Skeletal muscle tissue (tissue), 4 donors: ENCODE results near the gene CHKB. TPM values are rescaled to one million over a fixed set of nuclear protein-coding genes. Genes with fewer than 3 reads are reported as not detected.
"Not testable (repeated sequence)": the region's sequence is repeated elsewhere in the genome, so short reads cannot be mapped to it uniquely, and the experiment has no call there.

Experiments used
- H3K27ac ChIP-seq: one replicate; pipeline ENCODE4 v1.7.0; 2013; ENCODE audit warnings: mild to moderate bottlenecking, low read depth, low read length, inconsistent platforms
- H3K27me3 ChIP-seq, 3 donors: one replicate each; pipeline ENCODE4 v1.7.0; 2013; ENCODE audit warnings: low read length in 3 of 3; ENCODE audit not compliant: control insufficient read depth in 3 of 3, insufficient read depth in 3 of 3
- H3K36me3 ChIP-seq, 3 donors: one replicate each; pipeline ENCODE4 v1.7.0; 2013; ENCODE audit warnings: low read length in 3 of 3; ENCODE audit not compliant: control insufficient read depth in 3 of 3, insufficient read depth in 3 of 3
- H3K4me1 ChIP-seq, 3 donors: one replicate each; pipeline ENCODE4 v1.7.0; 2013; ENCODE audit warnings: low read length in 3 of 3, mild to moderate bottlenecking in 3 of 3; ENCODE audit not compliant: control insufficient read depth in 3 of 3, insufficient read depth in 3 of 3
- H3K4me3 ChIP-seq, 3 donors: one replicate each; pipeline ENCODE4 v1.7.0; 2013; ENCODE audit warnings: low read length in 3 of 3
- H3K9ac ChIP-seq, 3 donors: one replicate each; pipeline ENCODE4 v1.7.0; 2013; ENCODE audit warnings: low read length in 3 of 3, mild to moderate bottlenecking in 3 of 3, moderate library complexity in 2 of 3, low read depth in 1 of 3
- H3K9me3 ChIP-seq, 3 donors: one replicate each; pipeline ENCODE4 v1.7.0; 2013; ENCODE audit warnings: low read length in 3 of 3; ENCODE audit not compliant: control insufficient read depth in 3 of 3
- total RNA-seq: library from RNA; depleted of rRNA; stranded (reverse); fragments of >200 nt; gene quantifications from one replicate; pipeline ENCODE4 v1.2.3, GENCODE V29; 2014
- donor health status: Osteomylitis.

The CHKB gene
- total RNA-seq, 1 donor from 2014 or later, result 17.7 TPM

- Histone ChIP-seq H3K4me3 (no peak overlapping the region), H3K9me3 (no peaks in the 10 kb centered on the region), H3K4me1 (peaks cover 0 to 7% (median 3%) of the 10 kb centered on the region in 3 donors), H3K27me3 (peaks cover 9 to 18% (median 16%) of the 10 kb centered on the region in 3 donors), H3K9ac (no peak overlapping the region), H3K27ac (no peak overlapping the region), H3K36me3 (no peaks in the 10 kb centered on the region)
These were observed 29.5 kb upstream of the CHKB start for GRCh38 chr22:50612168-50612527.

DNA sequence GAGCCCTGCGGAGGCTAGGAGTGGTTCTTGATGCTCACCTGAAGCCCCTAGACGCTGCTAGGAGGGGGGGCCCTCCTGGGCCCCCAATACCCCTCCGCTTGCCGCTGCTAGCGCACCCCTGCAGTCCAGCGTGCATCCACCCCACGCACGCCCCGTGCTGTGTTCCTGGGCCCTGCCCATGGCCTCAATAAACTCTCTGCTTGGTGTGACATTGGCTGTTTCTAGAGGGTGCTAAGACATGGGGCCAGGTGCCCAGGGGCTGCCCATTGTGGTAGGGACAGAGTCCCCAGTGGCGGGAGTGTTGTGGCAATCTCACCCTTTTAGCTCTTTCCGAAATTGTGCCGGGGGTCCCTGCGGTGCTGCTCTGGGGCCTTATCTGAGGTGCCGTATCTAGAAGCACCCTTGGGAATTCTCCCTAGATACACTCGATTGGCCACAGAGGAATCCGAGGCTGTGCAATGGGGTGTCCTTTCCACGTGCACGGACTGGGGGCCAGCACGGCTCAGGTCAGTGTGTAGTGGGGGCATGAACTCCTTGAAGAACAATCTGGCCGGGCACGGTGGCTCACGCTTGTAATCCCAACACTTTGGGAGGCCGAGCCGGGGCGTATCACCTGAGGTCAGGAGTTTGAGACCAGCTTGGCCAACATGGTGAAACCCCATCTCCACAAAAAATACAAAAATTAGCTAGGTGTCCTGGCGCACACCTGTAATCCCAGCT, 28.9 kb upstream of the CHKB start:
- H3K9me3 ChIP-seq, result no peaks in the 10 kb centered on the region
- H3K27me3 ChIP-seq, result peaks cover 12 to 21% (median 17%) of the 10 kb centered on the region in 3 donors
- peaks cover 0 to 7% (median 3%) of the 10 kb centered on the region in 3 donors for H3K4me1 ChIP-seq
- H3K36me3 ChIP-seq, result no peaks in the 10 kb centered on the region
- no peak overlapping the region for H3K4me3 ChIP-seq
- H3K27ac ChIP-seq, result no peak overlapping the region
- no peak overlapping the region for H3K9ac ChIP-seq

GRCh38 chr22:50610581-50610980, 27.9 kb upstream of the CHKB start:
- H3K9me3 ChIP-seq, result no peaks in the 10 kb centered on the region
- no peak overlapping the region for H3K9ac ChIP-seq
- H3K27ac ChIP-seq, result no peak overlapping the region
- no peak overlapping the region for H3K4me3 ChIP-seq
- no peaks in the 10 kb centered on the region for H3K36me3 ChIP-seq
- peaks cover 0 to 7% (median 3%) of the 10 kb centered on the region in 3 donors for H3K4me1 ChIP-seq
- peaks cover 12 to 26% (median 24%) of the 10 kb centered on the region in 3 donors for H3K27me3 ChIP-seq

DNA sequence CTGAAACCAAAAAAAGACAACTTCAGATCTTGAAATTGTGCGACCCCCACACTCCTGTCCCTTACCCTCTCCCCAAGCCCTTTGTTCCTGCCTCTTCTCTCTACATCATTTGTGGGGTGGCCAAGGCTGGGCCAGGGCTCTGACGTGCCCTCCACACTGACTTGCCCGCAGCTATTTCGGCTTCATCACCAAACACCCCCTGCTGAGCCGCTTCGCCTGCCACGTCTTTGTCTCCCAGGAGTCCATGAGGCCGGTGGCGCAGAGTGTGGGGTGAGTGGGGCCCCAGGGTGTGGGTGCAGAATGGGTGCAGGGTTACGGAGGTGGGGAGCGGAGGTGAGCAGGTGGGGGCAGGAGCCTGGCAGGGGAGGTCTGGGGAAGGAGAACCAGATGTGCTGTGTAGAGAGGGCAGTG, 27.4 kb upstream of the CHKB start:
- Histone ChIP-seq H3K27ac (no peak overlapping the region), H3K27me3 (peaks cover 13 to 31% (median 30%) of the 10 kb centered on the region in 3 donors), H3K4me1 (peaks cover 0 to 7% (median 3%) of the 10 kb centered on the region in 3 donors), H3K9me3 (no peaks in the 10 kb centered on the region), H3K9ac (no peak overlapping the region), H3K4me3 (no peak overlapping the region), H3K36me3 (no peaks in the 10 kb centered on the region)

DNA sequence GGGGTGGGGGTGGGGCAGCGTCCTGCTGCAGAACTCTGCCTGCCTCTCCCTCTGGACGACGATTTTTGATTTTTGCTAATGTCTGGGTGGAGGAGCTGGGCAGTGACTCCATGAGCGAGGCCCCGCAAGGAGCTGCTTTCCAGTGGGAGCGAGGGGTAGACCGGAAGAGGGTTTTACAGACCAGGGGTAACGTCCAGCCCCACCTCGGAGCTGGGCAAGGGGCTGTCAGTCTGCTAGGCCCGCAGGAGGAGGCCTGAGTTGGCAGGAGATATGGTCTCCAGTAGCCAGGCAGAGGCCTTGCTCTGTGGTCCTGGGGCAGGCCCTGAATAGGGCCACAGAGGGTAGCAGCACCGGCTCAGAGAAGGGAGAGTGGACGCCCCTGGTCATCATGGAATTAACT, 26.9 kb upstream of the CHKB start:
- Histone ChIP-seq H3K36me3 (no peaks in the 10 kb centered on the region), H3K9me3 (no peaks in the 10 kb centered on the region), H3K9ac (no peak overlapping the region), H3K4me1 (peaks cover 0 to 7% (median 3%) of the 10 kb centered on the region in 3 donors), H3K27ac (no peak overlapping the region), H3K27me3 (peaks cover 15 to 35% (median 34%) of the 10 kb centered on the region in 3 donors), H3K4me3 (no peak overlapping the region)

- peaks cover 15 to 39% (median 37%) of the 10 kb centered on the region in 3 donors for H3K27me3 ChIP-seq
- H3K9me3 ChIP-seq, result no peaks in the 10 kb centered on the region
- H3K4me1 ChIP-seq, result peaks cover 0 to 7% (median 3%) of the 10 kb centered on the region in 3 donors
- no peaks in the 10 kb centered on the region for H3K36me3 ChIP-seq
- H3K27ac ChIP-seq, result no peak overlapping the region
- H3K4me3 ChIP-seq, result no peak overlapping the region
- no peak overlapping the region for H3K9ac ChIP-seq
These were observed 26.3 kb upstream of the CHKB start for GRCh38 chr22:50608996-50609395.

GRCh38 chr22:50608058-50608840, 25.6 kb upstream of the CHKB start:
- H3K27me3 ChIP-seq, result peaks cover 15 to 47% (median 42%) of the 10 kb centered on the region in 3 donors
- not testable (repeated sequence) for H3K4me1 ChIP-seq, H3K4me3 ChIP-seq, H3K36me3 ChIP-seq, H3K9ac ChIP-seq, H3K27ac ChIP-seq, H3K9me3 ChIP-seq

DNA sequence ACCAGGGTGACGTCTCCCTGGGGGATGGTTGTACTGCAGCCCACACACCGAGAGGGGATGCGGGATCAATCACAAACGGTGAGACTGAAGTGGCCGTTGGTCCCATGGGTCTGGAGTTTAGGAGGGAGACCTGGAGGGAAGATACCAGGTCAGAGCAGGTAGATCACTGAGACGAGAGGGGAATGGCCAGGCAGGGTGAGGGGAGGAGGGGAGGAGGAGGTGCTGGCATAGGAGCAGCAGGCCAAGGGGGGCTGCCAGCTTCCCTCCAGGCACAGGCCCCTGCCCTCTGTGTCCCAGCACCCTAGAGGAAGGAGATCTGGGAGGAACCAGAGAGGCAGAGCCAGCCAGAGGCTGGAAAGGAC, 25.0 kb upstream of the CHKB start:
- Histone ChIP-seq H3K9me3 (no peaks in the 10 kb centered on the region), H3K9ac (no peak overlapping the region), H3K4me3 (no peak overlapping the region), H3K27ac (no peak overlapping the region), H3K36me3 (no peaks in the 10 kb centered on the region), H3K4me1 (no peaks in the 10 kb centered on the region), H3K27me3 (peaks cover 21 to 52% (median 47%) of the 10 kb centered on the region in 3 donors)

DNA sequence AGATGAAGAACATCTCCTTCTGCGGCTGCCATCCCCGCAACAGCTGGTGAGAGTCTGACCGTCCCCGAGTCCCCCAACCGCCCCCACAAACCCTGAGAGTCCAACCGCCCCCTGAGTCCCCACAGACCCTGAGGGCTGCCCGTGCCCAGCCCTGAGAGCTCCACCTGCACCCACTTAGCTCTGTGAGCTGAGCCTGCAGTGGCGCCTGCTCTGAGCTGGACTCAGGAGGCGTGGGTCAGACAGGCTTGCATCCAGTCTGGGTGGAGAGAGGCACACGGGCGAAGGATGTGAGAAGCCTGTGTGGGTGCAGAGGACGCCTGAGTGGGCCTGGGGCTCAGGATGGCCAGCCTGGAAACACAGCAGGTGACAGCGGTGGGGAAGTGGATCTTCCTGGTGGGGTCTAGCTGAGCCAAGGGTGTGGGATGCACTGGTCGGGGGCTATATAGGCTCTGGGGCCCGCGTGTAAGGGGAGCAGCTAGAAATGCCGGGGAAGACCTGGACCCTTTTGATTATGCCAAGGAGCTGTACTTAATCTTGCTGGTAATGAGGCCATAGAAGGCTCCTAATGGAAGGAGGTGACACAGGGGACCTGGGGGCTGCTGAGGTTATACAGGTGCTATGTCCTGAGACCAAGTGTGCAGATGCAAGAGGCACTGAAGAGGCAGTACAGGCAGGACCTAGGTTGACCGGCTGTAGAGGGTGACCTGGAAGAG, 24.5 kb upstream of the CHKB start:
- no peak overlapping the region for H3K4me3 ChIP-seq
- no peak overlapping the region for H3K9ac ChIP-seq
- H3K27ac ChIP-seq, result no peak overlapping the region
- H3K4me1 ChIP-seq, result no peaks in the 10 kb centered on the region
- no peaks in the 10 kb centered on the region for H3K9me3 ChIP-seq
- H3K36me3 ChIP-seq, result no peaks in the 10 kb centered on the region
- peaks cover 26 to 56% (median 49%) of the 10 kb centered on the region in 3 donors for H3K27me3 ChIP-seq
